Tibial artery (tissue), 4 donors: ENCODE data around the gene PPP1R3D.

ENCODE experiments used
- DNase-seq, 2 donors: peaks; one replicate each; pipeline ENCODE4 v3.0.0-alpha.2; 2019
- H3K27ac ChIP-seq, 2 donors: fragments of 200-600 bp; sonication (generic) in 1 of 2; 1 replicate in 1 of 2; 2 replicates in 1 of 2; pipeline ENCODE4 v1.5.1; 2018 to 2019; ENCODE audit warnings: mild to moderate bottlenecking in 1 of 2
- H3K27me3 ChIP-seq, 2 donors: fragments of 200-600 bp; sonication (generic) in 1 of 2; one replicate each; pipeline versions ENCODE4 v1.5.1 to v1.6.0; 2016 to 2019
- H3K36me3 ChIP-seq, 3 donors: fragments of 200-600 bp; sonication (generic) in 2 of 3; one replicate each; pipeline ENCODE4 v1.5.1; 2016 to 2019; ENCODE audit warnings: mild to moderate bottlenecking in 2 of 3
- H3K4me1 ChIP-seq, 4 donors: fragments of 200-600 bp; sonication (generic) in 2 of 4; 1 replicate in 3 of 4; 2 replicates in 1 of 4; pipeline ENCODE4 v1.5.1; 2016 to 2019
- H3K4me3 ChIP-seq, 2 donors: fragments of 200-600 bp; sonication (generic) in 1 of 2; 1 replicate in 1 of 2; 2 replicates in 1 of 2; pipeline ENCODE4 v1.5.1; 2018 to 2019; ENCODE audit warnings: mild to moderate bottlenecking in 2 of 2
- H3K9me3 ChIP-seq, 3 donors: fragments of 200-600 bp; sonication (generic) in 1 of 3; one replicate each; pipeline ENCODE4 v1.5.1; 2016 to 2019
- intact Hi-C: fragments of 100-400 bp; cut with DNase I; formaldehyde crosslinking; loops from one replicate; pipeline ENCODE4 v1.15.0; 2023; ENCODE audit warnings: low total_unique reads
- TF ChIP-seq, protein P1 (sequence below), 2 experiments: fragments of 200-600 bp in 1 of 2; fragments of 450-650 bp in 1 of 2; IDR thresholded peaks; one replicate each; pipeline ENCODE4 v1.5.1; 2017 to 2019; ENCODE audit warnings: antibody characterized with exemption in 2 of 2, mild to moderate bottlenecking in 1 of 2, moderate library complexity in 1 of 2

The PPP1R3D gene

DNA sequence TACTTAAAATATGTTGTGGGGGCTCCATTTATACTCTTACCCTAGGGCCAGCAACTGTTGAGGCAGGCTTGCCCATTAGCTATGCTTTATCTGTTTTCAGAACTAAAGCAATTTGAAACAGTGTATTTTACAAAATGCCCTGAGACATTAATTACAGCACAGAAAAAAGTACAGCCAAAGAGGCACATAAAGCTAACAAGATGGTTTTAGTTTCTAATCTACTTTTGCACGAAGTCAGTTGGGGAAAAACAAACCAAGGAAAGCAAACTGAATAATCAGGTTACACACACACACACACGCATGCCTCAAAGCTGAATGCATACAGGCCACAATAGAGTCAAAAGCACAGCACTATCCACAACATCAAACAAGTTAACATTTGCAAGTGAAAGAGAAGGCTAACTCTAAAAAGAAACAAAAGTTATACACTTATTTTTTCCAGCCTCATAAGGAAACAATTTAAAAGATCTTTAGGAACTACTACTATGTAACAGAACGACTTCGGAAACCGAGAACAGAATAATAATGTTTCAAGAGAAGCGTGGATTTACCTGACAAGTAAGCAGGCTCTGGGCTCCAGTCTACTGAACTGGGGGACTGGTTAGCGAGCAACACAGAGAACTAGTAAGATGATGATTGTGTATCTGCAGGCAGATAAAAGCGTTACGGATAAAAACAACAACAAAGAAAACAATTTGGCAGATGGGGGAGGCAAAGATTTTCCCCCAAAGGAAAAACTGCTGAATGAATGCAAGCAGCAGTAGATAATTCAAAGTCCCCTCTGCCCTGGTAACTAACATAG, 8.4 kb downstream of the PPP1R3D start:
- no peak for DNase-seq
- H3K27ac ChIP-seq = no peak overlapping the region
- H3K36me3 ChIP-seq = no peaks in the 10 kb centered on the region
- peaks cover 0 to 10% (median 8%) of the 10 kb centered on the region in 4 donors for H3K4me1 ChIP-seq
- TF ChIP-seq, protein P1, sequence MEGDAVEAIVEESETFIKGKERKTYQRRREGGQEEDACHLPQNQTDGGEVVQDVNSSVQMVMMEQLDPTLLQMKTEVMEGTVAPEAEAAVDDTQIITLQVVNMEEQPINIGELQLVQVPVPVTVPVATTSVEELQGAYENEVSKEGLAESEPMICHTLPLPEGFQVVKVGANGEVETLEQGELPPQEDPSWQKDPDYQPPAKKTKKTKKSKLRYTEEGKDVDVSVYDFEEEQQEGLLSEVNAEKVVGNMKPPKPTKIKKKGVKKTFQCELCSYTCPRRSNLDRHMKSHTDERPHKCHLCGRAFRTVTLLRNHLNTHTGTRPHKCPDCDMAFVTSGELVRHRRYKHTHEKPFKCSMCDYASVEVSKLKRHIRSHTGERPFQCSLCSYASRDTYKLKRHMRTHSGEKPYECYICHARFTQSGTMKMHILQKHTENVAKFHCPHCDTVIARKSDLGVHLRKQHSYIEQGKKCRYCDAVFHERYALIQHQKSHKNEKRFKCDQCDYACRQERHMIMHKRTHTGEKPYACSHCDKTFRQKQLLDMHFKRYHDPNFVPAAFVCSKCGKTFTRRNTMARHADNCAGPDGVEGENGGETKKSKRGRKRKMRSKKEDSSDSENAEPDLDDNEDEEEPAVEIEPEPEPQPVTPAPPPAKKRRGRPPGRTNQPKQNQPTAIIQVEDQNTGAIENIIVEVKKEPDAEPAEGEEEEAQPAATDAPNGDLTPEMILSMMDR (IDR thresholded peaks at IDR 0.05) = no peak
- H3K27me3 ChIP-seq = no peaks in the 10 kb centered on the region
- intact Hi-C loops = no loop called here
- no peaks in the 10 kb centered on the region for H3K9me3 ChIP-seq
- no peak overlapping the region for H3K4me3 ChIP-seq

DNA sequence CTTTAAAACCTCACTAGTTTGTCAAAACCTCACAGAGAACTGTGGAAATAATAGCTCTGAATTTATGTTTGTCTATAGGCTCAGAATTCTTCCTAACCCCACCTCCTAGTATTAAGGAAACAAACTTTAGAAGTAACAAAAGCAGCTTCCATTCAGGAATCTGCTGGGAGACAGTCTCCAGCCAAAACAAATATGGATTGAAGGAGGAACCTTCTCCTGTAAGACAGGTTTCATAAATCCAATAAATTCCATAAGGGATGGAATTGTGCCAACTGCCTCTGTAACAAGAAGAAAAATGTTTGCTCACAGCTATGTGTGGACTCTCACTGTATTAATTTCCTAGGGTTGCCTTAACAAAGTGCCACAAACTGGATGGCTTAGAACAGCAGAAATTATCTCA, 14.2 kb downstream of the PPP1R3D start:
- Histone ChIP-seq H3K4me3 (no peak overlapping the region), H3K36me3 (no peaks in the 10 kb centered on the region), H3K27ac (no peak overlapping the region), H3K27me3 (no peaks in the 10 kb centered on the region), H3K4me1 (no peaks in the 10 kb centered on the region), H3K9me3 (no peaks in the 10 kb centered on the region)
- TF ChIP-seq, protein P1 (IDR thresholded peaks at IDR 0.05) = no peak
- intact Hi-C loops = no loop called here
- DNase-seq = no peak

DNA sequence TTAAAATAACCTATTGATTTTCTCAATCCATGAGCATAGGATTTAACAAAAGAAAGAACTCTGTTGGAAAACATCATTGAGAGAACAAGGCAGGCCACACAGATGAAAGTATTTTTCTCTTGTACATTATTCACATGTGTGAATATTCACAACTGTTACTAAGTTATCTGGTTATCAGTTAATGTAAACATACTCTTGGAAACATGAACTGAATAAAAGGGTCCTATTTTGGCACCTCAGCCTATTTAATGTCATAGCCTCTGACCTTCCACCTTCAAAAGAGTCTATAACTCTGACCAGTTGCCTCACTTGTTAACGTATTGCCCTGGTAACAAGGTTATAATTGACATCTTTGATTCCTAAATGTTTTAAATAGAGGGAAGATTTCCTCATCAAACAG, 14.7 kb downstream of the PPP1R3D start:
- H3K9me3 ChIP-seq = no peaks in the 10 kb centered on the region
- no peaks in the 10 kb centered on the region for H3K36me3 ChIP-seq
- H3K4me3 ChIP-seq = no peak overlapping the region
- TF ChIP-seq, protein P1 (IDR thresholded peaks at IDR 0.05) = no peak
- intact Hi-C loops = no loop called here
- H3K4me1 ChIP-seq = no peaks in the 10 kb centered on the region
- no peaks in the 10 kb centered on the region for H3K27me3 ChIP-seq
- no peak overlapping the region for H3K27ac ChIP-seq
- DNase-seq = no peak

DNA sequence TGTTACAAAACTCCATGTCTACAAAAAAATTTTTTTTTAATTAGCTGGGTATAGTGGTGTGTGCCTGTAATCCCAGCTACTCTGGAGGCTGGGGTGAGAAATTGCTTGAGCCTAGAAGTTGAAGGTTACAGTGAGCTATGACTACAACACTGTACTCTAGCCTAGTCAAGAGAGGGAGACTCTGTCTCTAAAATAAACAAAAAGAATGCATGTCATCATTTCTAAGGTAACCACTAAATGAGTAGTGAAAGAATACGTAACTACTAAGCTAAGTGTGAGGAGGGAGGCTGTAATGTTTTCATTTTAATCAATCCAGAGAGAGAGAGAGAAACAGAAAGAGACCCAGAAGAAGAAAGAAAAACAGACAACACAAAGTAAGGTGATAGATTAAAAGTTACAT, 16.6 kb downstream of the PPP1R3D start:
- TF ChIP-seq, protein P1 (IDR thresholded peaks at IDR 0.05) = no peak
- intact Hi-C loops = no loop called here
- Histone ChIP-seq H3K27me3 (no peaks in the 10 kb centered on the region), H3K36me3 (no peaks in the 10 kb centered on the region), H3K4me3 (no peak overlapping the region), H3K4me1 (no peaks in the 10 kb centered on the region), H3K27ac (no peak overlapping the region), H3K9me3 (no peaks in the 10 kb centered on the region)
- DNase-seq = no peak

DNA sequence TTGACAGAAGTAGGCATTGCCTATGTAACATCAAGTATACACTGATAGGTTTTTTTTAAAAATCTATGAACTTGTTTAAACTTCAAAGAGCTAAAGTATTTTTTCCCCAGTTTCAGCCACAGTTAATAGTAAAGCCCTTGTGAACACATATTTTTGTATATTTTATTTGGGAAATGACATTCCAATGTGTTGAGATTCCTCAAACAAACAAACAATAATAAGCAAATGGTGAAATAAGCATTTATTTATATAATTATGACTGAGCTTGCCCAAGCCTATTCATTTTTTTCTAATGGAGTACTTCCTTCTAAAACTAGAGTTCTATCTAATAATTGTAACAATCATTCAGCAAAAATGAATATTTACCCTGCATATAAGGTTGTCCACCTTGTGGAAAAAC, 19.2 kb downstream of the PPP1R3D start:
- H3K27me3 ChIP-seq = no peaks in the 10 kb centered on the region
- DNase-seq = no peak
- TF ChIP-seq, protein P1 (IDR thresholded peaks at IDR 0.05) = no peak

More for the DNA sequence above, 19.2 kb downstream of the PPP1R3D start:
- H3K4me3 ChIP-seq = no peak overlapping the region
- H3K4me1 ChIP-seq = no peaks in the 10 kb centered on the region
- H3K27ac ChIP-seq = no peak overlapping the region
- H3K9me3 ChIP-seq = no peaks in the 10 kb centered on the region
- H3K36me3 ChIP-seq = no peaks in the 10 kb centered on the region
- intact Hi-C loops = no loop called here
